ENCODE results near the gene CHD9NB.

DNA sequence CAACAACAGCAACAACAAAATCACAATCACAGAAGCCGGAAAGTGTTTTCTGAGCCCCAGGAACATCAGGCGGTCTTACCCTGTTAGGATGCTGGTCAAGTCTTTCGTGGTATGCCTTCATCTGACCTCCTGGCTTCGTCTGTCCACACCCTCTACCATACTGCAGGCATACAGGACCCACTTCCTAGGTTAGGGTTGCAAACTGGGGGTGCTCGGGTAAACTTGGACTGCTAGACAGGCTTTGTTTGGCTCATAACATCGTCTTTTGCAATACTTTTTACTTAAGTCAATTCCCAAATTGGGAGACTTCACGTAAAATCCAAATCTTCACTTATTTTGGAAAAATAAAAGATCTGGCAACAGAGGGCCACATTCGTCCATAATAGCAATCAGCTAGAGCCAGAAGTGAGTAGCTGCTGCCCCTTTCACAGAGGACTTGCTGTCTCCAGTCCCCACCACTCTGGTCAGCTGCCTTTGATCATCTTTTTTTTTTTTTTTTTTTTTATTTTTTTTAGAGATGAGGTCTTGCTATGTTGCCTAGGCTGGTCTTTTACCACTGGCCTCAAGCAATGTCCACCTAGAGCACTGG lies 32.1 kb upstream of the CHD9NB start:
- TF ChIP-seq, protein P1, sequence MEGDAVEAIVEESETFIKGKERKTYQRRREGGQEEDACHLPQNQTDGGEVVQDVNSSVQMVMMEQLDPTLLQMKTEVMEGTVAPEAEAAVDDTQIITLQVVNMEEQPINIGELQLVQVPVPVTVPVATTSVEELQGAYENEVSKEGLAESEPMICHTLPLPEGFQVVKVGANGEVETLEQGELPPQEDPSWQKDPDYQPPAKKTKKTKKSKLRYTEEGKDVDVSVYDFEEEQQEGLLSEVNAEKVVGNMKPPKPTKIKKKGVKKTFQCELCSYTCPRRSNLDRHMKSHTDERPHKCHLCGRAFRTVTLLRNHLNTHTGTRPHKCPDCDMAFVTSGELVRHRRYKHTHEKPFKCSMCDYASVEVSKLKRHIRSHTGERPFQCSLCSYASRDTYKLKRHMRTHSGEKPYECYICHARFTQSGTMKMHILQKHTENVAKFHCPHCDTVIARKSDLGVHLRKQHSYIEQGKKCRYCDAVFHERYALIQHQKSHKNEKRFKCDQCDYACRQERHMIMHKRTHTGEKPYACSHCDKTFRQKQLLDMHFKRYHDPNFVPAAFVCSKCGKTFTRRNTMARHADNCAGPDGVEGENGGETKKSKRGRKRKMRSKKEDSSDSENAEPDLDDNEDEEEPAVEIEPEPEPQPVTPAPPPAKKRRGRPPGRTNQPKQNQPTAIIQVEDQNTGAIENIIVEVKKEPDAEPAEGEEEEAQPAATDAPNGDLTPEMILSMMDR (IDR thresholded peaks at IDR 0.05; ENCODE audit: low read depth, low read length), result no peak
- TF ChIP-seq EZH2phosphoT487 (IDR thresholded peaks at IDR 0.05; ENCODE audit: low read depth), result no peak

All from OCI-LY3 (cell line).